ENCODE data around the gene PTBP1.

Gene PTBP1

GRCh38 chr19:797528-798414 lies 519 bp downstream of the PTBP1 start:
- peak; percentile 57 for DNase-seq (ENCODE audit: low read depth)

GRCh38 chr19:798415-799075 lies 1.3 kb downstream of the PTBP1 start:
- DNase-seq (ENCODE audit: low read depth): no peak

- DNase-seq (ENCODE audit: low read depth): no peak
Measured at GRCh38 chr19:799076-799881, 2.0 kb downstream of the PTBP1 start.

- DNase-seq (ENCODE audit: low read depth): no peak
Measured at GRCh38 chr19:800360-801029, 3.2 kb downstream of the PTBP1 start.

- no peak for DNase-seq (ENCODE audit: low read depth)
Measured at GRCh38 chr19:801030-801860, 4.0 kb downstream of the PTBP1 start.

GRCh38 chr19:801861-802497 lies 4.7 kb downstream of the PTBP1 start:
- DNase-seq (ENCODE audit: low read depth): no peak

- DNase-seq (ENCODE audit: low read depth): no peak
Measured at GRCh38 chr19:802498-803098, 5.3 kb downstream of the PTBP1 start.

- no peak for DNase-seq (ENCODE audit: low read depth)
Measured at GRCh38 chr19:803099-803561, 5.9 kb downstream of the PTBP1 start.

- no peak for DNase-seq (ENCODE audit: low read depth)
Measured at GRCh38 chr19:803686-804418, 6.6 kb downstream of the PTBP1 start.

GRCh38 chr19:804419-805165 lies 7.3 kb downstream of the PTBP1 start:
- no peak for DNase-seq (ENCODE audit: low read depth)

- DNase-seq (ENCODE audit: low read depth): no peak
Measured at GRCh38 chr19:805166-805551, 7.9 kb downstream of the PTBP1 start.

- no peak for DNase-seq (ENCODE audit: low read depth)
Measured at GRCh38 chr19:805600-806550, 8.6 kb downstream of the PTBP1 start.

- DNase-seq (ENCODE audit: low read depth): no peak
Measured at GRCh38 chr19:806815-807421, 9.7 kb downstream of the PTBP1 start.

- DNase-seq (ENCODE audit: low read depth): no peak
Measured at GRCh38 chr19:807627-808422, 10.6 kb downstream of the PTBP1 start.

- no peak for DNase-seq (ENCODE audit: low read depth)
Measured at GRCh38 chr19:808423-808775, 11.1 kb downstream of the PTBP1 start.
